ENCODE measurements around the gene KLHDC8A. TPM values are rescaled to one million over a fixed set of nuclear protein-coding genes. Genes with fewer than 3 reads are reported as not detected.

KLHDC8A gene
- total and polyA plus RNA-seq, 2 of the 13 experiments (the other 11 are each of a cell fraction or from before 2014, with no cell fraction given) = not detected

GRCh38 chr1:205376739-205377138, 20.0 kb upstream of the KLHDC8A start (continued):
- TF ChIP-seq, protein P1, sequence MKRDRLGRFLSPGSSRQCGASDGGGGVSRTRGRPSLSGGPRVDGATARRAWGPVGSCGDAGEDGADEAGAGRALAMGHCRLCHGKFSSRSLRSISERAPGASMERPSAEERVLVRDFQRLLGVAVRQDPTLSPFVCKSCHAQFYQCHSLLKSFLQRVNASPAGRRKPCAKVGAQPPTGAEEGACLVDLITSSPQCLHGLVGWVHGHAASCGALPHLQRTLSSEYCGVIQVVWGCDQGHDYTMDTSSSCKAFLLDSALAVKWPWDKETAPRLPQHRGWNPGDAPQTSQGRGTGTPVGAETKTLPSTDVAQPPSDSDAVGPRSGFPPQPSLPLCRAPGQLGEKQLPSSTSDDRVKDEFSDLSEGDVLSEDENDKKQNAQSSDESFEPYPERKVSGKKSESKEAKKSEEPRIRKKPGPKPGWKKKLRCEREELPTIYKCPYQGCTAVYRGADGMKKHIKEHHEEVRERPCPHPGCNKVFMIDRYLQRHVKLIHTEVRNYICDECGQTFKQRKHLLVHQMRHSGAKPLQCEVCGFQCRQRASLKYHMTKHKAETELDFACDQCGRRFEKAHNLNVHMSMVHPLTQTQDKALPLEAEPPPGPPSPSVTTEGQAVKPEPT (CRISPR knock-in tag; IDR thresholded peaks at IDR 0.05; ENCODE audit: low read depth) = no peak

DNA sequence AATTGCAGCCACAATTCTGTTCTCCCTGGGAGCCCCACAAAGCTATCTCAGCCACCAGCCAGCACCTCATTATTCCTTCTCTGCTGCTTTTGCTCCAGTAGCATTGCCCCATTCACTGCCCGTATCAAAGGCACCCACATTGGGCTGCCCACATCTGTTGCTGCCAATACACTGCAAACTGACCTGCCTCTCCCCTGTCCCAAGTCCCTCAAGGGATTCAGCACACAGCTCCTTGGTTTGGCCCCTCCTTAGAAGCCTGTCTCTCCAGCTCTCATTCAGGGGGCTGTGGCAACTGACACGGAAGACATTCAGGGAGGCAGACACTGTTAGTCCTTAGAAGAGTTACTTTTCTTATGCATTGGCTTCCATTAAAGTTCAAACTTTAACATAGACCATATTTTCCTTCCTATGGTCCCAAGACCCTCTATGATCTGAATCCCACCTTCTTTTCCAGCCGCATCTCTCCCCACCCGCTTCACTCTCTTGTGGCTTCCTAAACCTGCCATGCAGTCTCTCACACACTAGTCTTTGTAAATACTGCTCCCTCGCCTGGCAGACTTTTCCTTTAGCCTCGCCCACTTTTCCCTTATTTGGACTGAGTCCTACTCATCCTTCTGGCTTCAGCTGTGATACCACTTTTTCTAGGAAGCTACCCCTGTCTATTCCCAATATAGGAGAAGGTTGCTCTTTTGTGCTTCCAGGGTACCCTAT, 19.3 kb upstream of the KLHDC8A start:
- WGBS (ENCODE audit: low lambda C conversion rate) = 2% methylated on average over 6 of the region's 6 CpGs
- TF ChIP-seq, protein P2, sequence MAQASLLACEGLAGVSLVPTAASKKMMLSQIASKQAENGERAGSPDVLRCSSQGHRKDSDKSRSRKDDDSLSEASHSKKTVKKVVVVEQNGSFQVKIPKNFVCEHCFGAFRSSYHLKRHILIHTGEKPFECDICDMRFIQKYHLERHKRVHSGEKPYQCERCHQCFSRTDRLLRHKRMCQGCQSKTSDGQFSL (CRISPR knock-in tag; IDR thresholded peaks at IDR 0.05) = no peak
- TF ChIP-seq KDM2A (CRISPR knock-in tag; IDR thresholded peaks at IDR 0.05; ENCODE audit: borderline replicate concordance, low read depth) (no peak), BRF2 (CRISPR knock-in tag; IDR thresholded peaks at IDR 0.05) (no peak), EP300 (IDR thresholded peaks at IDR 0.05; ENCODE audit: low read depth in 2 of 2, low read length in 2 of 2) (no peak), EP300 (CRISPR knock-in tag; IDR thresholded peaks at IDR 0.05; ENCODE audit: borderline replicate concordance) (no peak), MAF1 (CRISPR knock-in tag; IDR thresholded peaks at IDR 0.05; ENCODE audit: borderline replicate concordance) (no peak), USF2 (IDR thresholded peaks at IDR 0.05; ENCODE audit: low read depth, low read length) (no peak), USF2 (CRISPR knock-in tag; IDR thresholded peaks at IDR 0.05; ENCODE audit: borderline replicate concordance) (peak; percentile 59; the same call in 1 of the 2 replicates), BCL6 (CRISPR knock-in tag; IDR thresholded peaks at IDR 0.05) (no peak), MTF1 (CRISPR knock-in tag; IDR thresholded peaks at IDR 0.05) (no peak), FOXA3 (CRISPR knock-in tag; IDR thresholded peaks at IDR 0.05) (0 out of 2 replicates have a peak, but pooled peaks have one; percentile 15), SRF (IDR thresholded peaks at IDR 0.05; ENCODE audit: low read depth, low read length) (peak; percentile 95)
- no peak for FAIRE-seq
- H3K9ac ChIP-seq (ENCODE audit: insufficient read depth, low read depth, low read length) = no peak overlapping the region
- BruUV-seq (replicated peaks) = no TSS peak
- no peaks in the 10 kb centered on the region for H3K9me3 ChIP-seq (ENCODE audit: low read length)
- in situ Hi-C loops (cut with HindIII; ENCODE audit: extremely low pct_ligation_motif_present, low pct_unique_long_range_greater_than_20kb) (no loop called here), intact Hi-C loops (cut with micrococcal nuclease; ENCODE audit: unreplicated experiment) (no loop called here)
- H3K4me2 ChIP-seq (ENCODE audit: low read depth, low read length) = peak overlapping the region; percentile 13; the same call in 1 of the 2 replicates
- H3K4me1 ChIP-seq (ENCODE audit: insufficient read depth, low read length) = peaks cover 5% of the 10 kb centered on the region; the same call in 1 of the 2 replicates
- ChIA-PET CTCF (ENCODE audit: low intra/inter-chr PET ratio, low total read pairs) (no interaction called here), POLR2A (no interaction called here)
- H3K27ac ChIP-seq (ENCODE audit: extremely low read length, insufficient read depth, low read length) = no peak overlapping the region
- H2AFZ ChIP-seq (ENCODE audit: low read length) = no peak overlapping the region
- peak; percentile 92 for ATAC-seq
- DNase-seq (ENCODE audit: low spot score) = peak; percentile 33
- no peaks in the 10 kb centered on the region for H3K79me2 ChIP-seq (ENCODE audit: insufficient read depth, low read length)
- H3K36me3 ChIP-seq (replicated peaks in 1 of 2; ENCODE audit: control insufficient read depth in 1 of 2, insufficient read depth in 2 of 2, low read length in 2 of 2) = no peaks in the 10 kb centered on the region
- H4K20me1 ChIP-seq (ENCODE audit: insufficient read depth, low read length) = no peaks in the 10 kb centered on the region
- no peak overlapping the region for H3K4me3 ChIP-seq (replicated peaks in 1 of 3; ENCODE audit: insufficient read depth in 1 of 3, low read depth in 2 of 3, low read length in 3 of 3)
- H3K27me3 ChIP-seq (ENCODE audit: control insufficient read depth in 1 of 2, insufficient read depth in 2 of 2, low read length in 2 of 2) = peaks cover 0 to 46% of the 10 kb centered on the region in 2 experiments; a peak in 4 of 5 replicates

Measured in HepG2 (cell line).